DOHH2 (cell line): ENCODE data around the gene BMP8A.

Experiments used
- H3F3A ChIP-seq: fragments of 200-600 bp; sonication (generic), shearing (Covaris generic); 2 replicates; pipeline ENCODE4 v1.6.0; 2016; ENCODE audit warnings: antibody characterized with exemption, mild to moderate bottlenecking; ENCODE audit not compliant: control insufficient read depth, insufficient read depth
- H3K27ac ChIP-seq: fragments of 200-600 bp; sonication (generic); 2 replicates; pipeline ENCODE4 v1.5.1; 2014; ENCODE audit warnings: low read depth, mild to moderate bottlenecking, low read length, moderate library complexity
- H3K27me3 ChIP-seq: fragments of 200-600 bp; sonication (generic); 2 replicates; pipeline ENCODE4 v1.6.1; 2014; ENCODE audit warnings: mild to moderate bottlenecking, low read length, mixed read lengths; ENCODE audit not compliant: control insufficient read depth
- H3K36me3 ChIP-seq: fragments of 200-600 bp; sonication (generic); 2 replicates; pipeline ENCODE4 v1.6.1; 2014; ENCODE audit warnings: mild to moderate bottlenecking, low read length, moderate library complexity, mixed read lengths; ENCODE audit not compliant: control insufficient read depth
- H3K4me1 ChIP-seq: fragments of 200-600 bp; sonication (generic); 2 replicates; pipeline ENCODE4 v1.6.1; 2014; ENCODE audit warnings: mild to moderate bottlenecking, low read length, mixed read lengths; ENCODE audit not compliant: control insufficient read depth
- H3K4me2 ChIP-seq: fragments of 200-600 bp; sonication (generic); 2 replicates; pipeline ENCODE4 v1.6.0; 2014; ENCODE audit warnings: mild to moderate bottlenecking, low read length, moderate library complexity
- H3K4me3 ChIP-seq: fragments of 200-600 bp; sonication (generic); 2 replicates; pipeline ENCODE4 v1.5.1; 2014; ENCODE audit warnings: mild to moderate bottlenecking, low read length, mixed read lengths
- H3K79me2 ChIP-seq: fragments of 200-600 bp; sonication (generic); 2 replicates; pipeline ENCODE4 v1.6.1; 2014; ENCODE audit warnings: mild to moderate bottlenecking, low read length, mixed read lengths; ENCODE audit not compliant: control insufficient read depth
- H3K9me2 ChIP-seq: fragments of 200-600 bp; sonication (generic); replicated peaks from 2 replicates; pipeline ENCODE4 v1.6.1; 2014; ENCODE audit warnings: mild to moderate bottlenecking, low read length, mixed read lengths; ENCODE audit not compliant: control insufficient read depth
- H3K9me3 ChIP-seq: fragments of 200-600 bp; sonication (generic); 2 replicates; pipeline ENCODE4 v1.6.1; 2014; ENCODE audit warnings: antibody characterized with exemption, low read length, mixed read lengths; ENCODE audit not compliant: control insufficient read depth, insufficient read depth
- H4K20me1 ChIP-seq: fragments of 200-600 bp; sonication (generic); 2 replicates; pipeline ENCODE4 v1.6.0; 2014; ENCODE audit warnings: low read depth, mild to moderate bottlenecking, antibody characterized with exemption, low read length, moderate library complexity; ENCODE audit not compliant: control insufficient read depth, insufficient read depth
- CTCF ChIP-seq: fragments of 200-600 bp; sonication (generic); IDR thresholded peaks from one replicate; pipeline ENCODE4 v1.5.1; 2014; ENCODE audit warnings: antibody characterized with exemption, mild to moderate bottlenecking, low read depth, low read length; ENCODE audit not compliant: poor library complexity, severe bottlenecking
- EZH2phosphoT487 ChIP-seq: fragments of 200-600 bp; sonication (generic); IDR thresholded peaks from 2 replicates; pipeline ENCODE4 v1.6.1; 2017; ENCODE audit warnings: borderline replicate concordance, mild to moderate bottlenecking, antibody characterized with exemption, low read length, moderate library complexity, mixed read lengths

The BMP8A gene

GRCh38 chr1:39539252-39539790 lies 47.9 kb downstream of the BMP8A start:
- H3K9me3 ChIP-seq: no peaks in the 10 kb centered on the region

GRCh38 chr1:39540504-39541031 lies 49.1 kb downstream of the BMP8A start:
- Histone ChIP-seq H3K4me1 (peaks cover 7% of the 10 kb centered on the region), H3K9me2 (no peaks in the 10 kb centered on the region), H3F3A (peaks cover 3% of the 10 kb centered on the region; the same call in 1 of the 2 replicates), H3K27ac (no peak overlapping the region), H3K4me2 (no peak overlapping the region), H3K36me3 (peaks cover 36% of the 10 kb centered on the region), H3K9me3 (no peaks in the 10 kb centered on the region), H3K27me3 (no peaks in the 10 kb centered on the region), H3K79me2 (no peaks in the 10 kb centered on the region), H3K4me3 (no peak overlapping the region), H4K20me1 (no peaks in the 10 kb centered on the region)
- TF ChIP-seq EZH2phosphoT487: no peak
- no peak for TF ChIP-seq CTCF

More at GRCh38 chr1:39539252-39539790, 47.9 kb downstream of the BMP8A start:
- no peak overlapping the region for H3K27ac ChIP-seq
- H4K20me1 ChIP-seq: no peaks in the 10 kb centered on the region
- H3K36me3 ChIP-seq: peaks cover 29% of the 10 kb centered on the region
- H3F3A ChIP-seq: peaks cover 3% of the 10 kb centered on the region; the same call in 1 of the 2 replicates
- TF ChIP-seq CTCF (peak; percentile 90), EZH2phosphoT487 (no peak)
- no peak overlapping the region for H3K4me3 ChIP-seq
- no peaks in the 10 kb centered on the region for H3K27me3 ChIP-seq
- H3K4me2 ChIP-seq: no peak overlapping the region
- no peaks in the 10 kb centered on the region for H3K79me2 ChIP-seq
- H3K4me1 ChIP-seq: peaks cover 7% of the 10 kb centered on the region
- no peaks in the 10 kb centered on the region for H3K9me2 ChIP-seq

- no peaks in the 10 kb centered on the region for H3K9me3 ChIP-seq
- H3K36me3 ChIP-seq: peaks cover 49% of the 10 kb centered on the region
- H3F3A ChIP-seq: peaks cover 3% of the 10 kb centered on the region; the same call in 1 of the 2 replicates
- no peaks in the 10 kb centered on the region for H3K9me2 ChIP-seq
- H3K79me2 ChIP-seq: no peaks in the 10 kb centered on the region
- no peaks in the 10 kb centered on the region for H3K27me3 ChIP-seq
- H3K4me3 ChIP-seq: no peak overlapping the region
- H4K20me1 ChIP-seq: no peaks in the 10 kb centered on the region
- peaks cover 7% of the 10 kb centered on the region for H3K4me1 ChIP-seq
- no peak for TF ChIP-seq CTCF
- no peak for TF ChIP-seq EZH2phosphoT487
- H3K4me2 ChIP-seq: no peak overlapping the region
- no peak overlapping the region for H3K27ac ChIP-seq
These were observed 51.5 kb downstream of the BMP8A start for GRCh38 chr1:39542924-39543323.
